CD4-positive, alpha-beta T cell treated with Interleukin-12 subunit alpha and Interleukin-12 subunit beta, for 1 hour (primary cell): ENCODE data around the gene GASK1A.

Experiments
- DNase-seq: peaks from one replicate; pipeline ENCODE4 v3.0.0-alpha.2; 2020

The GASK1A gene

DNA sequence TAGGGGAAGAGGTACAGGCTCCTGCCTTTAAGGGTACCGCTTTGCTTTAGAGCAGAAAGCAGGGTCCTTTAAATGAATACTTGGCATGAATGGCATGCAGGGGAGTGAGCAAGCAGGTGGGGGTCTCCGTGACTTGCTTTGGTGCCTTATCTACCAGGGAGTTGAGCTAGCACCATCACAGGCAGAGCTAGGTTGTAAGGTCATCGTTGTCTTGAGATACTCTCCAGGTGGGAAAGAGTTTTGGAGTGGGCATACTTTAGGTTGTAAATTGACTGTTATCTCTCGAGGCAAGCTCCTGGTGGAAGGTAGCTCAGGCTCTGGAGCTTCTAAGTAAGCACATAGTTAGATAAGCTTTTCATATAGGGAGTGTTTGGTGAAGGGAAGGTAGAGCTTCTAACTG is 5.6 kb downstream of the GASK1A start:
- DNase-seq: no peak

DNA sequence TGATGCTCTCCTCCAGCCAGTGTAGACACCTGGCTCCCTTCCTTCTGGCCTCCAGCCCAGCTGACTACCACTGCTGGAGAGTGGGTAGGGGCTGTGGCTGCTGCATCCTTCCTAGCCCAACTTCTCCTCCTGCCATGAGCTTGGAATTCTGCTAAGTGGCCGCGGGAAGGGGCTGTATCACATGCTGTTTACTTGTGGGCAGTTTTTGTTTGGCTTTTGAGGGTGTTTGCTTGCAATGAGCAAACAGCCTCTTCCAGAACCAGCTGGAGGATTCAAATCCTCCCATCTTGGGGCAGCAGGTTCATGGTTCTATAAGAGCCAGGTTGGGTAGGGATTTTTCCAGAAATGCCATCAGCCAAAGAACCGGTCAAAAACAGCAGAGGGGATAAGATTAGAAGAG is 9.0 kb downstream of the GASK1A start:
- DNase-seq: no peak

DNA sequence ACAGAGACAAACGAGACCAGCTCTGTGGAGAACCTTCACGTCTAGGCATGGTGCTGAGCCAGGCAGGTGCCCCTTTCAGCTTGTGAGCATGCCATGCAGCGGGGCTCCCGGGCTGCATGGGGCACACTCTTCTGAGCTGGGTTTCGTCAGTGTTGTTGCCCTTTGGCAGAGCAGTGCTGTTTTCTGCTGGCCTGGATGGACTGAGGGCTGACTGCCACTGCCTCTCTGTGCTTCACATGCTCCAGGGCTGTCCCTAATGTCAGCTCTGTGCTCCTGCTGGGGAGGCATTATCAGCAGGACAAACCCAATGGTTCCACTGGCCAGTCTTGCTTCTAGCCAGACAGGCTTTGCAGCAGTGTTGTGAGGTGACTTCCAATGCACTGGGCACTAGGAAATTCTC is 9.5 kb downstream of the GASK1A start:
- no peak for DNase-seq

DNA sequence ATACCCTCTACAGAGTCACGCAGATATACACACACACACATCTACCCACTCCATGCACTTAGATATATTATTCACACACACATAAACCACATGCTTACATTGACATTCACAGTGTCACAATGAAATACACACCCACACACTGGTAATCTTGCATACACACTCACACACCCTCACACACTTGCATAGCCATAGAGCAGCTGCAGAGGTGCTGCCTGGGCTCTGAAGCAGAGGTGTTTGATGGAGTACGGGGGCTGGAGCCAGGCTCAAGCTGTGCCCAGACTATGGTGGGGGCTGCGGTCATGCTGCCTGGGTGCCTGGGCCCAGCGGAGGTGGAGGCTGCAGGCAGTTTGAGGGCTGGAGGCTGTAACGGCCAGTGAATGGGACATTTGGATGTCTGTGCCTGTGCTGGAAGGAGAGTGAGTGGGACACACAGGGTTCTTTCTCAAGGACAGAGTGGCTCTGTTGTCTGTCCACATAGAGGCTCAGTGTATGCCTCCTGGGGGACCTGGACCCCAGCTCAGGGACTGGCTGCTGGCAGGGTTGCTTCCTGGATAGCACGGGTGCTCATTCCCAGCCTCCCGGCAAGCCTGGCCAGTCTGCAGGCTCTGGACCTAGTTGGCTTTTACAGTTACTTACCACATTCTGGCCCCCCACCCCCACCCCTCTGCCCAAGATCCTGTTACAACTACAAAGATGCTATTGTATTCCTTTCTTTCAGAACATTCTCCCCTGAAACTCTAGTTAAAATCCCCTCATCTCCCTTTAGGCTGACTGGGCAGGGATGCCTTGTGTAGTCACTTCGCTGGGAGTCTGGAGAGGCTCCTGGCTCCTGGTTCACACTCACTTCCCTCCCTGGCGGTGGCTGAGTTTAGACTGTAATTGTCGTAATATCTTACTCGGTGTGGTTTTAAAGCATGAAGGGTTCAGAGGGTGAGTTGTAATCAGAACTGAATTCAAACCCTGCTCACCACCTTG is 12.5 kb downstream of the GASK1A start:
- no peak for DNase-seq

DNA sequence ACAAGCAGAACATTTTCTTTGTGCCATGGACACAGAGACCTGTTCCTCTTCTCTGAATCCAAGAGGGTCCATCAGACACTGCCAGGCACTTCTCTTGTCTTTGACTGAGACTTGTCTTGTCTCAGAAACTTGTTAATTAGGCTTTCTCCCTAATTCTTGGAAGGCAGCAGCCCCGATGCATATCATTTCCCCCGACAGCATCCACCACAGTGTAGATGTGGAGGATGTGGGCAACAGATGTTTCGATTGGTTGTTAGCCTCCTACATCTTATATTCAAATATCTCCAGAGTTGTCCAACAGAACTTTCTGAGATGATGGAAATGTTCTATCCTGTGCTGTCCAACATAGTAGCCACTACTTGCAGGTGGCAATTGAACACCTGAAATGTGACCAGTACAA is 15.5 kb downstream of the GASK1A start:
- DNase-seq: no peak

DNA sequence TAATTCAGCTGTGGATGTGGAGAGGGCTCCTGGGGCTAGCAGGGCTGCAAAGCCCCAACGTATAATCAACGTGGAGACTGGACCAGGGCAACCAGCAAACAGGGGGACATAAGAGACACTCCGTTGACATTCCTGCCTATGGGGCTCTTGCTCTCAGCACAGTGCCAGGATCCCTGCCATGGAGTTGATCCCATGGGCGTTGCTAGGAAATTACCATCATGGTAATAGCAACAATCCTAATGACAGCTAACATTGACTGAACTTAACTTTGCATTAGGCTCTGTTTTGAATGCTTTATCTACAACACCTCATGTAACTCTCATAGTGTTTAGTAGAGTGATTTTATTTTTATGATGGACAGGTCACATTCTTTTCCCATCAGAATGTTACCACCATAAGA is 16.9 kb downstream of the GASK1A start:
- DNase-seq: no peak

DNA sequence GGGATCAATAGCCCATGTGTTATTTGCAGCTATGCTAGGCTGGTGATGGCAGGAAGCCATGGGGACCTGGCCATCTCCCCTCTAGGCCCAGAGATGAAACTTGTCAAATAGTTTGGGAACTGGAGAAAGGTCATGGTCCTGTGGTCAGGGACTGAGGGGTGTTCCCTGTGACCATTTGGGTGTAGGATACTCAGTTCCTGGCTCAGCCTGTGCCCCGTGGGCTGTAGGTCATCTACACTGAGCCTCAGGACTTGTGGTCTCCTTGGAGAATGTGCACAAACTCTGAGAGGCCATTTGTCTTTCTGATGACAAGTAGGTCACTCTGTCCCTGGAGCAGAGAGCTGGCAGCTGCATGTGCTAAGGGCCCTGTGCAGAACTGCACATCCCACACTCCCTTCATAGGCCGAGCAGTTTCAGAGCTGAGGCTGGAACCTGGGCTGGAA is 17.5 kb downstream of the GASK1A start:
- DNase-seq: no peak

DNA sequence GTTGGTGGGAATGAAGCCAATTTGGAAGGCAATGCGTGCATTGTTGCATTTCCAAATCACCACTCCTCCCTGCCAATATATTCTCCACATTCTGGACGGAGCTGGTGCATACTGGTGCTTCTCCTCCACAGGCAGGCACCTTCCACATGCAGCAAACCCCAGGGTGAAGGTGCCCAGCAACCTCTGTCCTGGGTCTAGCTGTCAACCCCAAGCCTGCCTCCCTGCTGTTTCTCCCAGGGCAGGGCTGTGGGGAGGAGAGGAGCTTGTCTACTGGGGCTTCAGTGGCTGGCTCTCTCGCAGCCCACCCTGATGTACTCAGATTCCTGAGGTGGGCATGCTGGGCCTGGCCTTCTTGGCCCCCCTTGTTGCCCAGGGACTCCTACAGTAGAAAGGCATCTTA is 20.1 kb downstream of the GASK1A start:
- no peak for DNase-seq

DNA sequence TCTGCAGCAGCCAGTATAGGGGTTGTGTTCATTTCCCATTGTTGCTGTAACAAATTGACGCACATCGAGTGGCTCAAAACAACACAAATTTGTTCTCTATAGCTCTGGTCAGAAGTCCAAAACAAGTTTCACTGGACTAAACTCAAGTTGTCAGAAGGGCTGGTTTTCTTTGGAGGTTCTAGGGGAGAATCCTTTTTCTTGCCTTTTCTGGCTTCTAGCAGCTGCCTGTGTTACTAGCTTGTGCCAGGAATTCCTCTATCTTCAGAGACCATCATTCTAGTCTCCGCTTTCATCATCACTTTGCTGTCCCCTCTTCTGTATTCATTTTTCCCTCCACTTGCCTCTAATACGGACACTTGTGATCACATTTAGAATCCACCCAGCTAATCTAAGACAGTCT is 20.5 kb downstream of the GASK1A start:
- DNase-seq: no peak

DNA sequence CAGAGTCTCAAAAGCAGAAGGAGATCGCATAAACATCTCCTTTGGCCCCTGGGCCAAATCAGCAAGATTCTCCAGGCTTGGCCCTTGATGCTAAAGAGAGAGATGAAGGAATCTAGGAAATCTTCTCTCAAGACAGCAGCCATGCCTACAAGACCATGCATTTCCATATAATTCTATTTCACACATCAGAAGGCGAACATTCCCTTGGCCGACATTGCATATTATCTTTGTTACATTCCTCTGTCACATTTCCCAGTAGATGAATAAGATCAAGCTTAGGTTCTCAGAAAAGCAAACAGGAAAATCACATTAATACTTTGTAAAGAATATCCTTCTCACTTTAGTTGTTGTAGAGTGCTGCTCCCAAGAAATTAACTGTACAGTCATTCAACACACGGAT is 21.3 kb downstream of the GASK1A start:
- no peak for DNase-seq

DNA sequence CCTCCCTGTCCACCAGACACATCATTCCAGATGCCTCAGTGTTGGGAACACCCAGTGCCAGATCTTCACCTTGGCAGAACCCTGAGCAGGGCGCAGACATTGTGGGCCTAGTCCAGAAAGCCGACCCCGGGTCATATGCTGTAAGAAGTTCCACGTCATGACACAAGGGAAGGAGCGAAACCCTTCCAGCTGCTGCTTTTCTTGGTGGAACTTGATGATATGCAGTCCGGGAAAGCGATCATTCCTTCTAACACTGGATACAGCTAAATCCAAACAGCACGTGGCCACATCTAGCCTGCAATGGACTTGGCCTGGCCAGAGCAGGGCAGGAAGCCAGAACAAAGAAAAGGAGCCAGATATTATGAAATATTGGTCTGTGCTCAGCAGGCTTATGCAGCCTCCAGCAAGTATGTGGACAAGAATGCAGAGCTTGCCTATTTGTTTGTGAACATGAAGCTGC is 22.0 kb downstream of the GASK1A start:
- DNase-seq: no peak

DNA sequence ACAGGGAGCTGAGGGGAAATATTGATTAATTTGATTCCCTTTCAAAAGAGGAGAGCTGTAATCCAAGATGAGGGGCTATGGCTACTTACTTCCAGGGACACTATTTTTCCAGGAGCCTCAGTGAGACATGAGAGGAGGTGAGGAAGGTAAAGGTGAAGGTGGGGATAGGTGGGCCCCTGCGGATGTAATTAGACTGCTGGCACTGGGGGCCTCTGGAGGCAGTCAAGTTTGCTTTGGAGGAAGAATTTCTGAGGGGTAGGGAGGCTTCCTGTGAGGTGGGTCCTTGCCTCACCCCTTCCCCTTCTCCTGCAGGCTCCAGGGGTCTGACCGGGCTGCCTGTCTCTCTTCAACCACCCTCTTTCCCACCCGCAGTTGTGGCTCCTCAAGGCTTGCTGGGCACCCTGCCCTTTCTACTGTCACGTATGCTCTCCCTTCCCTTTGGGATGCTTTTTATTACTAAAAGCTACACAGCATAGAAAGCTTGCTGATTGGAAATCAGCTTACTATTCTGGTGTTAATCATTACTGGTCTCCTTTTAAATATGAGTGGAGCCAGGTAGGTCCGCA is 22.5 kb downstream of the GASK1A start:
- DNase-seq: no peak

DNA sequence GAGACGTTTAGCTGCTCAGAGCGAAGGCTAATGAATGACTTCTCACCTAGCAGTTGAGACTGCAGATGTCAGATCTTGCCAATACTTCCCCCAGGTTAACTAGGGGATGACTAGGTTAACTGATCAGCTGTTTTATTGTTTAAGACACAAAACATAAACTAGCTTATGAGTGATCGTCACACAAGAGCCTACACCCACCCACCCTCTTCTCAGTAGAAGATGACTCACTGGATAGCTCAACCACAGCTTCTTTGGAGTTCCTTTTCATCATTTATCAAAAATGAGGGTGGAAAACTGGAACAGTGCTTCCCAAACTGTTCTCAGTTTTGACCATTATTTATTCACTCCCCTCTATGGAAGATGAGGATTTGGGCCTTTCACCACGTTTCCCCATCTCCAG is 25.2 kb downstream of the GASK1A start:
- DNase-seq: no peak

DNA sequence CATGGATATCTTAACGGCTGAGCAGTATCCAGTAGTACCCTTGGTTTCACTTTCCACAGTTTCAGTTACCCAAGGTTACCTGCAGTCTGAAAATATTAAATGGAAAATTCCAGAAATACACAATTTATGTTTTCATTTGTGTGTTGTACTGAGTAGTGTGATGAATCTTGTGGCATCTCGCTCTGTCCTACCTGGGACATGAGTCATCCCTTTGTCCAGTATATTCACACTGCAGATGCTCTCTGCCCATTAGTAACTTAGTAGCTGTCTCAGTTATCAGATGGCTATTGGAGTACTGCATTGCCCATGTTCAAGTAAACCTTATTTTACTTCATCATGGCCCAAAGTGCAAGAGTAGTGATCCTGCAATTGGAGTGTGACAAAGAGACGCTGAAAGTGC is 26.1 kb downstream of the GASK1A start:
- no peak for DNase-seq

DNA sequence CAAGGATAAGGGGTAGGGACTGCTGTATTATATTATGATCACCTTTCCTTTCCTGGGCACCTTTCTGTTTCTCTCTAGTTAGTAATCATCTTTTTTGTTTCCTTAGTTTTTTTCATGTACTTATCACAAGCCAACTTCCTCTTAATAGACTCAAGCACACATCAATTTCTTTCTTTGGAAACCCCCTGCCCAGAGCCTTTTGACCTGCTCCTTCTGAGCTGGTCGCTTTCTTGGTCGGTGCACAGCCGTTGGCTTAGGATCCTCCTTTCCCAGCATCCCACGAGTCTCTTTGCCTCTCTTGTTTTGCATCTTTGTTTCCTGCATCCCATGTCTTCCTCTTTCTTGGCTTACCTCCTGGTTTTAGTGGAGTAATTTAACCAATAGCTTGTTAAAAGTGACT is 26.9 kb downstream of the GASK1A start:
- no peak for DNase-seq

DNA sequence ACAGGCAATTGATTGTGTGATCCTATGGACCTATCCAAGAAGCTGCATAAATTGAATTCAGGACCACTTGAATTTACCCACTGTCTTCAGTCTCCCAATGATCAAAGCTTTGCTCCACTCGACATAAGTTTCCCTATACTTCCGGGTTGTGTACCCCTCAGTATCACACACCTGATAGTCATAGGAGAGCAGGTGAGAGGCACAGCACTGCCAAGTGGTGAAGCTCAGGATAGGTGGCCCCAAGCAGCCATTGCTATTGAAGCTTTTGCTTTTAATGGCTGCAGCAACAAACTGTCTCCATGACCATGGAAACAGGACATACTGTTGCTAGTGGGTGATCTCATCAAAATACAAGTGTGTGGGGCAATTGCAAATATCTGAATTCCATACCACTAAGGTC is 27.7 kb downstream of the GASK1A start:
- no peak for DNase-seq

DNA sequence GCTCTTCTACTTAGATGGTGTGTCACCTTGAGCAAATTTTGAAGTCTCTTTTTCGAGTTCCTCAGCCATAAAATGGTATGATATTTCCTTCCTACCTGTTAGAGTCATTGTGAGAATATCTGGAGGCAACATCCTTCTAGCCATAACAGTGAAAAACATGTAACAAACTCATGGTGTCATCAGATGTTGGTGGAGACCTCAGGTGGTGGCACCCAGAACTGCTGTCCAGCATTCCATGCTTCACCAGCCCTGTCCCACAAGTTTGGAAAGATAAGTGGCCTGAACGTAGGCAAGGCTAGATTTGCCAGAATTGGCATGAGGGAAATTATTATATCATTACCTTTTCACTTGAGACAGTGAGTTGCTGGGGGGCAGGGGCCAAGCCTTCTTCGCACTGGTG is 30.4 kb downstream of the GASK1A start:
- no peak for DNase-seq

DNA sequence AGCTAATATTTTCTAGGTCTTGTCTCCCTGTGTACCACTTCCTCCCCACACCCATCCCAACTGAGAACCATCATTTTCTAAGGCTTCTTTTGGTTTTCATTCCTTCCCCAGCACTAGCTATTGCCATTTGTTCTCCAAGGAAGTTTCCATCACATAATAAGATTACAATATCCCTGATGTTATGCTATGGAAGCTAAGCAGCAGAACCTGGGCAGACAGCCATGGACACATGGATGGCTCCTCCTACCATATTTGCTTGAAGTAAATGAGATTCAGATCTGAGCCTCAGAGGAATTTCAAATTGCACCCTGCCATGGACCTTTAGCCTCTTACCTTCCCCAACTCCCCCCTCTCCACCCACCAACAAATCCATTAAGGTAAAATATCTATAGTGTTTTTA is 31.5 kb downstream of the GASK1A start:
- DNase-seq: no peak

DNA sequence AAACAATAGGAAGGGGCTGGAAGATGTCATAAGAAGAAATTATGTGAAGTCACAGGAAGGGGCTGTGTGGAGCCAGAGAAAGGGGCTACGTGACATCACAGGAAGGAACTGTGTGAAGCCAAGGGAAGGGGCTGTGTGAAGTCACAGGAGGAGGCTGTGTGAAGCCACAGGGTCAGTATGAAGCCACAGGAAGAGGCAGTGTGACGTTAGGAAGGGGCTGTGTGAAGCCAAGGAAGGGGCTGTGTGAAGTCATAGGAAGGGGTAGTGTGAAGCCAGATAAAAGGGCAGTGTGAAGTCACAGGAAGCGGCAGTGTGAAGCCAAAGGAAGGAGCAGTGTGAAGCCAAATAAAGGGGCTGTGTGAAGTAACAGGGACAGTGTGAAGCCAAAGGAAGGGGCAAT is 32.5 kb downstream of the GASK1A start:
- peak; percentile 12 for DNase-seq

DNA sequence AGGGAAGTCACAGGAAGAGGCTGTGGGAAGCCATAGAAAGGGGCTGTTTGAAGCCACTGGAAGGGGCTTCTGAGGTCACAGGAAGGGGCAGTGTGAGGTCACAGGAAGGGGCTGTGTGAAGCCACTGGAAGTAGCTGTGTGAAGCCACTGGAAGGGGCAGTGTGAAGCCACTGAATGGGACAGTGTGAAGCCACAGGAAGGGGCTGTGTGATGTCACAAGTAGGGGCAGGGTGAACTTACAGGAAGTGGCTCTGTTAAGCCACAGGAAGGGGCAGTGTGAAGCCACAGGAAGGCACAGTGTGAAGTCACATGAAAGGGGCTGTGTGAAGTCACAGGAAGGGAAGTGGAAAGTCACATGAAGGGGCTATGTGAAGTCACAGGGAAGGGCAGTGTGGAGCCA is 33.1 kb downstream of the GASK1A start:
- no peak for DNase-seq

DNA sequence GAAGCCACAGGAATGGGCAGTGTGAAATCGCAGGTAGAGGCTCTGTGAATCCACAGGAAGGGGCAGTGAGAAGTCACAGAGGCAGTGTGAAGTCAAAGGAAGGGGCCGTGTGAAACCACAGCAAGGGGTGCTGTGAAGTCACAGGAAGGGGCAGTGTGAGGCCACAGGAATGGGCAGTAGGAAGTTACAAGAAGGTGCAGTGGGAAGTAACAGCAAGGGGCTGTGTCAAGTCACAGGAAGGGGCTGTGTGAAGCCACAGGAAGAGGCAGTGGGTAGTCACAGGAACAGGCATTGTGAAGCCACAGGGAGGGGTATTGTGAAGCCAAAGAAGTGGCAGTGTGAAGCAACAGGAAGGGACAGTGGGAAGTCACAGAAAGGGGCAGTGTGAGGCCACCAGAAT is 34.1 kb downstream of the GASK1A start:
- DNase-seq: no peak

DNA sequence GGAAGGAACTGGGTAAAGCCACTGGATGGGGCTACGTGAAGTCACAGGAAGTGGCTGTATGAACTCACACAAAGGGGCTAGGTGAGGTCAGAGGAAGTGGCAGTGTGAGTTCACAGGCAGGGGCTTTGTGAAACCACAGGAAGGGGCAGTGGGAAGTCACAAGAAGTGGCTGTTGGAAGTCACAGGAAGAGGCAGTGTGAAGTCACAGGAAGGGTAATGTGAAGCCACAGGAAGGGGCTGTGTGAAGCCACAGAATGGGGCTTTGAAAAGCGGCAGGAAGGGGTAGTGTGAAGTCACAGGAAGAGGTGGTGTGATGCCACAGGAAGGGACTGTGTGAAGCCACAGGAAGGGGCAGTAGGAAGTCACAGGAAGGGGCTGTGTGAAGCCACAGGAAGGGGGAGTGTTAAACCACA is 34.6 kb downstream of the GASK1A start:
- peak; percentile 46 for DNase-seq

DNA sequence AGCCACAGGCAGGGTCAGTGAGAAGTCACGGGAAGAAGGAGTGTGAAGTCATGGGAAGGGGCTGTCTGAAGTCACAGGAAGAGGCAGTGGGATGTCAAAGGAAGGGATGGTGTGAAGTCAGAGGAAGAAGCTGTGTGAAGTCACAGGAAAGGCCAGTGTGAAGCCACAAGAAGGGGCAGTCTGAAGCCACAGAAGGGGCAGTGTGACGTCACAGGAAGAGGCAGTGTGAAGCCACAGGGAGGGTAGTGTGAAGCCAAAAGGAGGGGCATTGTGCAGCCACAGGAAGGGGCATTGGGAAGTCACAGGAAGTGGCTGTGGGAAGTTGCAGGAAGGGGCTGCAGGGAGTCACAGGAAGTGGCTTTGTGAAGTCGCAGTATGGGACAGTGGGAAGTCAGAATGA is 35.1 kb downstream of the GASK1A start:
- no peak for DNase-seq

DNA sequence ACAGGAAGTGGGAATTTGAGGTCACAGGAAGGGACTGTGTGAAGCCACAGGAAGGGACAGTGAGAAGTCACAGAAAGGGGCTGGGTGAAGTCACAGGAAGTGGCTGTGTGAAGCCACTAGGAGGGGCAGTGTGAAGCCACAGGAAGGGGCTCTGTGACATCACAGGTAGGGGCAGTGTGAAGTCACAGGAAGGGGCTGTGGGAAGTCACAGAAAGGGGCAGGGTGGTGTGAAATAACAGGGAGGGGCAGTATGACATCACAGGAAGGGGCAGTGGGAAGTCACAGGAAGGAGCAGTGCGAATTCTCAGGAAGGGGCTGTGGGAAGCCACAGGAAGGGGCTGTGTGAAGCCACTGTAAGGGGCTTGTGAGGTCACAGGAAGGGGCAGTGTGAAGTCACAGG is 35.8 kb downstream of the GASK1A start:
- DNase-seq: peak; percentile 25

DNA sequence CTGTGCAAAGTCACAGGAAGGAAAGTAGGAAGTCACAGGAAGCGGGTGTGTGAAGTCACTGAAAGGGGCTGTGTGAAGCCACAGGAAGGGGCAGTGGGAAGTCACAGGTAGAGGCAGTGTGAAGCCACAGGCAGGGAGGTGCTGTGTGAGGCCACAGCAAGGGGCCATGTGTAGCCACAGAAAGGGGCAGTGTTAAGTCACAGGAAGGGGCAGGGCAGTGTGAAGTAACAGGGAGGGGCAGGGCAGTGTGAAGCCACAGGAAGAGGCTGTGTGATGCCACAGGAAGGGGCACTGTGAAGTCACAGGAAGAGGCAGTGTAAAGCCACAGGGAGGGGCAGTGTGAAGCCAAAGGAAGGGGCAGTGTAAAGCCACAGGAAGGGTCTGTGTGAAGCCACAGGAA is 36.5 kb downstream of the GASK1A start:
- DNase-seq: peak; percentile 37
